Posterior vena cava (tissue), 2 donors: Measurements from ENCODE around the gene PDZD4. TPM values are rescaled to one million over a fixed set of nuclear protein-coding genes. Genes with fewer than 3 reads are reported as not detected.

Source experiments
- DNase-seq: peaks from one replicate; pipeline ENCODE4 v3.0.0-alpha.2; 2020; ENCODE audit warnings: low spot score
- intact Hi-C, 2 donors: fragments of 100-400 bp; cut with DNase I; formaldehyde crosslinking; loops; one replicate each; pipeline versions ENCODE4 v1.14.1 to v1.14.2; 2022 to 2023
- total RNA-seq, 2 donors: library from RNA; stranded (reverse); fragmentation: NEBNext Ultra II Directional; extraction: Animal tissue kit (Norgen Biotek cat#: 25700); gene quantifications; one replicate each; pipeline ENCODE4 v1.2.1, GENCODE V29; 2021
- donor health status: DM: yes; HTN: yes; CAD: no.
- donor health status: DM: yes; HTN: yes; CAD: no.

The PDZD4 gene
- total RNA-seq, 2 donors from 2014 or later: 21.0 to 22.9 TPM

DNA sequence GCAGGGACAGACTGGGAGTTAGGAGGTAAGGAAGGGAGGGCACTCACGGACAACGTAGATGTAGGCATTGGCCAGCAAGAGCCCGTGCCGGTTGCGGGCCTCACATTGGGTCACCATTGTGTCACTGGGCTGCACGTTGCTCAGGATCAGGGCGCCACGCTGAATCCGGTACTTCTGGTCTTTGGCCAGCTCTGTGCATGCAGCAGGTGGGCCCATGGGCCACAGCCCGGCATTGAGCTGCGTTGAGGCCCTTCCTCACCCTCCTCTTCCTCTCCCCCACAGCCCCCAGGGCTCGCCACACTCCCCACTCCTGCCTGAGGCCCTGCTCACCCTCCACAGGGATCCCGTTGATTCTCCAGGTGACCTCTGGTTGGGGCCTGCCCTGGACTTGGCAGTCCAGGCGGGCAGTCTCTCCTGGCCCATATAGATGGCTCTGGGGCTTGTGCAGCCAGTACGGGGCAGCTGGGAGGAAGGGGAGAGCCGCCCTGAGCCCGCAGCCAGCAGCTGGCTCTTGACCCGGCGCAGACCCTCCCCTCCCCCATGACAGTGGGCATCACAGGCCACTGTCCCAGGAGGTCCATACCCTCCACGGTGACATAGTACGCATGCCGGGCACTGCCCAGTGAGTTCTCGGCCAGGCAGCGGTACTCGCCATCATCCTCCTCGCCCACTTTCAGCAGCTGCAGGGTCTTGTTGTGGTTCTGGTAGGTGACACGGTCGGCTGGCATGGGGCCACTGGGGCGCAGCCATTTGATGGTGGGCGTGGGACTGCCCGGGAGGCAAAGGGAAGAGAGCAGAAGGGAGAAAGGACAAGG lies 39.3 kb upstream of the PDZD4 start:
- intact Hi-C loops: no loop called here
- DNase-seq: peak; percentile 68

DNA sequence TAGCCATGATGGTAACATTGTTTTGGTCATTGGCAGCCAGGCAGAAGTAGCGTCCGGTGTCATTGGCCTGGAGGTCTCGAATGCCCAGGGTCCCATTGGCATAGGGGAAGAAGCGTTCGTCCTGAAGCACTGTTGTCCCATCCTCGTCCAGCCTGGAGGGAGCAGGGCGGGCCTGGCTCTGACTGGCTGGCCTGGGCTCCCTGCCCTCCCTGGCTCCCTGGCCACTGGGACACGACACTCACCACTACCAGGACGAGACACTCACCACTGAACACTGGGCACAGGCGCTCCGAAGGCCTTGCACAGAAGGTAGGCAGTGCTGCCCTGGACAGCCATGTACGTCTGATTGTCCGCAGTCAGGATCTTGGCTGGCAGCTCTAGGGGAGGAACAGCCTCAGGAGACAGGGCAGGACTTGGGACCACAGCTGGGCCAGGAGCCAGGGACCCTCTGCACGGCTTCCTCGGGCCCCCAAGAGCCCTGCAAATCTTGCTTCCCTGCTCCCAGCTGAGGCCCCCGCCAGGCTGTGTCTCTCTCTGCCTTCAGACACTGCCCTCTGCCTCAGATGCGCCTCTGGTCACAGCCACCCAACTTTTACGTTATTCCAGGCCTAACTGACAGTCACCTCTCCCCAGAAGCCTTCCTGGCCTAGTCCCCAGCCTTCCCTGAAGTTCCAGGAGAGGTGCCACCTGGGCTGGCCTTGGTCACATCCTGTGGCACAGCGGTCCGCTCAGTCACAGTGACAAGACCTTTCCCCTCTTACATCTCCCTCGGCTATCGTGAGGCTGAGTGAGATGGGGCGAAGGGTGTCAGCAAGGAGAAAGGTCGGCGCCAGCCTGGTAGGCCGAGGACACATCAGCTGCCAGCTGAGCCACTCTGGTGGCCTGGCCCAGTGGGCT lies 38.5 kb upstream of the PDZD4 start:
- DNase-seq: peak; percentile 75
- intact Hi-C loops: no loop called here

DNA sequence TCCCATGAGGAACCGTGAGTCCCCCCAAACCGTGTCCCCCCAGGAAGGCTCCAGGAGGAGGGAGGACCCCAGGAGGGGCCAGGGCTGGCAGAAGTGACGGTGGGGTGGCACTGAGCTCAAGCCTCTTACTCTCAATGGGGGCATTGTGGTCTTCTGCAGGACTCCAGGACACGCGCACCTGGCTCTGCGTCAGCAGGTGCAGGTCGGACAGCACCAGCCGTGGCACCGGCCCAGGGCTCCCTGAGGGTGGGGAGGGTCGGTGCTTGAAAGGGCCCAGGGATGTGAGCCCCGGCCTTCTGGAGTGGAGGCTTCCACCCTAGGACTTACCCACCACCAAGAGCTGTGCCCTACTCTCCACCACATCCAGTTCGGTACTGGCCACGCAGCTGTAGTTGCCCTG lies 37.3 kb upstream of the PDZD4 start:
- intact Hi-C loops: no loop called here
- DNase-seq: peak; percentile 72

DNA sequence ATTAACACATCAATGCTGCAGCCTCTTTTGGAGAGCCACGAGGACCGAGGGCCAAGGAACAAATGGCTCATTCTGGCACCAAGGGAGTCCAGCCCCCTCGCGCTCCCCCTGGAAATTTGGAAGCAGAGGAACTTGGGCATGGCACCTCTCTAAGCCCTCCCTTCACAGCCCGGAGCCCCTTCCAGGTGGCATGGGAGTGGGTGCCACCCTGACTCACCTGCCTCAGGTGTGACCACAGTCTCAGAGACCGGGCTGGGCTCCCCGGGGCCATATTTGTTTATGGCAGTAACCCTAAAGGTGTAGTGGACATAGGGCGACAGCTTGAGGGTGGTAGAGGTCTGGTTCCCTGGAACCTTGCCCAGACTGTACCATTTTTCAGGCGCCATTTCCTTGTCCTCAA lies 36.8 kb upstream of the PDZD4 start:
- intact Hi-C loops: no loop called here
- no peak for DNase-seq

DNA sequence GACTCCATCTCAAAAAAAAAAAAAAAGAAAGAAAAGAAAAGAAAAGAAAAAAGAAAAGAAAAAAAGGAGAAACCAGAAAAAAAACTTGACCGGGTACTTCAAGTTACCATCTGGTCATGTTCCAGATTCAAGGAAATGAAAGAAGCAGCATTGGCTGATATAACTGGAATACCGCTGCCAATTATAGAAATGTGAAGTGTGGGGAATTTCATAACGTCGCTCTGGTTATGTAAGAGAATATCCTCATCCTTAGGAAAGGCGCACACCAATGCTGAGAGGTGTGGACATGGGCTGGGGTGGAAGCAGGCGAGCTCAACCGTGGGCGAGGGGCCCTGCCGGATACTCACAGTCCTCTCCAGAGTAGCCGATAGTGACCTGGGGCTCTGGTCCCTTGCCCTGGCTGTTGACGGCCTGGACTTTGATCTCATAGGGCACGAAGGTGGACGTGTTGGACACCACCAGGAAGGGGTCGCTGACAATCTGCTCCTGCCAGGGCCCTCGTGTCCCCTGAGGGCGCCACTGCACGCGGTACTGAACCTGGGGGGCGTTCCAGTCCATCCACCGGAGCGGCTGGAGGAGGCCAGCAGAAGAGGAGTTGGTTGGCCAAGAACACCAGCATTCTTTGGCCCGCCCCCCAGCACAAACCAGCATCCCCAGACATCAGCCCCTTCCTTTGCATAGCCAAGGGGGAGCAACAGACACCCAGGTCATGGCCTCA lies 36.1 kb upstream of the PDZD4 start:
- DNase-seq: peak; percentile 74
- intact Hi-C loops: no loop called here

DNA sequence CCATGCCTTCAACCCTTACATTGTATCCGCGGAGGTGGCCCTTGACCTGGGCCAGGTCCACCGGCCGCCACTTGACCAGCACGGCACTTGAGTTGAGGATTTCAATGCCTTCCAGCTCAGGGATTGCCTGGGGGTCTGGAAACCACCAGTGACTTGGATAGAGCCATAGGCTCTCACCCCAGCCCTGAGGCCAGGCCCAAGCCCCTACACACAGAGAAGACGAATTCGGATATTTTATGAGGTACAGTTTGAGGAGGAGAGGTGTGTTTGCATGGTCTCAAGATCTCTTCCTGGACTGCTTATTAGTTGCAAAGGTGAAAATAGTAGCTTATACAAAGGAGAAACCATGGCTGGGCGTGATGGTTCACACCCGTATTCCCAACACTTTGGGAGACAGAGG lies 35.3 kb upstream of the PDZD4 start:
- peak; percentile 48 for DNase-seq
- intact Hi-C loops: no loop called here

DNA sequence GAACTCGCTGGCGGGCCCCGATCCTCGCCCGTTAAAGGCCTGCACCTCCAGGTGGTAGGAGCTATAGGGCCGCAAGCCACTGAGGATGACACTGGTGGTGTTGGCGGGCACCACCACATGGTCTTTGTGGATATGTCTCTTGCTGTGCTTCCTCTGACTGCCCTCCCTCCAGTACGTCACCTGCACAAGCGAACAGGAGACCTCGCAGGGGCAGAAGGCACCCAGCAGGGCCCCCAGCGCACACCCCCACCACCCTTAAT lies 34.9 kb upstream of the PDZD4 start:
- DNase-seq: peak; percentile 64
- intact Hi-C loops: no loop called here

DNA sequence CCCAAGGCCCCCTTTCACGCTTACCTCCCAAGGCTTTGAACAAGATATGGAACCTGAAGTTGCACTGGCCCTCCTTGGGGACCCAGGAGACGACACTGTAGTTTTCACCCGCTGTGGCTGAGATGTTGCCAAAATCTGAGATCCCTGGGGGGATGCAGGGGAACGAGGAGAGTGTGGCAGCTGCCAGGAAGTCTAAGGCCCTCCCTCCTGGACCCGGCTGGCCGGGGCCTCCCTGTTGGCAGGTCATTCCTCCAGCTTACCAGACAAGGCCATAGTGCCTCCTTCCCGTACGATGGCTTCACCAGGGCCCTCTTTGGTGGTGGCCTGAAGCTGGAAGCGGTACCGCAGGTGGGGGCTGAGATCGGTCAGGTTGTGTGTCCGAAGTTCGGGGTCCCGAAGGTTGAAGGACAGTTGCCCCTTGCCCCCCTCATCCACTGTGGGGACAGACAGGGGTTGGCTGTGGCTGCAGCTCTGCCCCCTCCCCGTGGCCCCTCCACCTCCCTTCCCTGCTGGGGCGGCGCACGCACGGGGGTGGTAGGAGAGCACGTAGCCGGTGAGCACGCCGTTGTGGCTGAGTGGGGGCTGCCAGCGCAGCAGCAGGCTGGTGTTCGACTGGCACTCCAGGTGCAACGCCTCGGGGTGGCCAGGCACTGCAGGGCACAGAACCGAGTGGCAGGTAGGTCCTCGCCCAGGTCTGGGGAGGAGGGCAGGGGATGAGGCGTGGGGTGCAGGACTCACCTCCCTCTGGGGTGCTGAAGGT lies 34.4 kb upstream of the PDZD4 start:
- intact Hi-C loops: no loop called here
- peak; percentile 52 for DNase-seq

DNA sequence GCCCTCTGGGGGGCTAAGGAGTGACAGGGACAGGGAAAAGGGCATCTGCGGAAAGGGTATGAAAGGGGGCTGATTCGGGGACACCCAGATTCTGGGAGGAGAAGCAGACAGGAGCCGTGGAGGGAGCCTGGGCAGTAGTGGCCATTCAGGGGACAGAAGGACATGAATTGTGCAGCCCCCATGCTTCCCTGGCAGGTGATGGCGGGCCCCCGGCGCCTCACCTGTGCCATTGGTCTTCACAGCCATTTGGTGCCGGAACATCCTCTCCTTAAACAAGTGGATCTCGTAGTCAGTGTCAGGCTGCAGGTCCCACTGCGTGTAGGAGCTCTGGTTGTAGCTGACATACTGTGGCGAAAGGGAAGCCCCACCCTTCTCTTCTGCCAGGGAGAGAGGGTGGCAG lies 33.8 kb upstream of the PDZD4 start:
- peak; percentile 50 for DNase-seq
- intact Hi-C loops: no loop called here

DNA sequence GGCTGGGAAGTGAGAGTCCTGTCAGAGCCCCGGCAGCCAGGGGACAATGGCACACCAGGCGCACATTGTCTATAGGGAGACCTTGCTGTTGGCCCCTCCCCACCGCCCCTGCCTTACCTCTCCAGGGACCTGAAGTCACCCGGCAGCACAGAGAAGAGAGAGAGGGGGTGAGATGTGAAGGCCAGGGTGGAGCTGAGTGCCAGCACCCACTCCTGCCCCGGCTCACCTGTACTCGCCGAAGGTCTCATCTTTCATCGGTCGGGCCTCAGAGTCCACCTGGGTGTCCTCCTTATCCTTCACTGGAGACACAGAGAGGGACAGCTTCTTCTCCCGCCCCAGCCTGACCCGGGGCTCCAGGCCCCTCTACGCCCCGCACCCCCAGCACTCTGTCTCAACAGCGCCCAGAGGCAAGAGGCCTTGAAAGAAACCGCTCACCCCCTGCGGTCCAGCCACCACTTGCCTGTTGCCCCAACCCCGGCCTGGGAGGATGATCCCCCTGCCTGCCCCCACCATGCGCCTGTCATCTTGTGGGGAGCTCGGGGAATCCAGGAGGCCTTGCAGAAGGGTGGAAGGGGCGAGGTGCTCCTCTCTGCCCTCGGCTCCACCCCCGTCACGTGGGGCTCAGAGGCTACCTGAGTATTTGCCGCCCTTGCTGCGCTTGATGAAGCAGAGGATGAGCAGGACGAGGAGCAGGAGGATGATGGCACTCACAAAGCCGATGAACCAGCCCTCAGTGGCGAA lies 33.1 kb upstream of the PDZD4 start:
- intact Hi-C loops: no loop called here
- DNase-seq: peak; percentile 74

DNA sequence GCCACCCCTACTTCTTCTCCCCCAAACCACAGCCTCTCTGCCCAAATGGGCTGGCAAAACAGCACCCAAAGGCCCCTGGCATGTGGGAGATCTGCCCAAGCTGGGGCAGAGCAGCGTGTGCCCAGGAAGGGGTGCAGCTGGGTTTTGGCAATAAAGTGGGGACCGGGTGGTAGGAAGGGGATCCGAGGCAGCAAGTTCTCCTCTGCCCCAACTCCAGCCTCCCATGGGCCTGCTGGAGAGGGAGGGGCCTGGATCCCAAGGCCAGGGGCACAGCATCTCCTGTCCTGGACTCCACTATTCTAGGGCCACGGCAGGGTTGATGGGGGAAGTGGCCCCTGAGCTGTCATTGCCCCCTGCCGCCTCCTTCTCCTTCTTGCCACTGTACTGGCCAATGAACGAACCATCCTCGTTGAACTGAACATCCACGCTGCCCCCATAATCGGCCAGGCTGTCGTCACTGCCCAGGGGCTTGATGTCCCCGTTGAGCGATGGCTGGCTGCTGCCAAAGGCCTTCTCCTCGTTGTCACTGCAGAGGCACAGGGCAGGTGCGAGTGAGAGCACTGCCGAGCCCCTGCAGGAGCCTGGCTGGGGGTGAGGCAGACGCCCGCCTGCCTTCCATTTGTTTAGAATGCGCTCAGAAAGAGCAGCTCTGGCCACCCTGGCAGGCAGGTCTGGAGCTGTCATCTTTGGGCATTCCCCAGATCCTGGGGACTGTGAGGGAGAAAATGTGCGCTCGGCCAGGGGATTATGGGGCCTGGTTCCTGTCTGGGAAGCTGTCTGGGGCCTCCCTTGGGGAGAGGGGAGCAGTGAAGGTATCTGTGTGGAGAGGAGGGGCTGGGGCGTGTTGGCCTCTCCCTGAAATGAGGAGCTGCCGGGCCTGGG lies 32.3 kb upstream of the PDZD4 start:
- DNase-seq: peak; percentile 70
- intact Hi-C loops: no loop called here

DNA sequence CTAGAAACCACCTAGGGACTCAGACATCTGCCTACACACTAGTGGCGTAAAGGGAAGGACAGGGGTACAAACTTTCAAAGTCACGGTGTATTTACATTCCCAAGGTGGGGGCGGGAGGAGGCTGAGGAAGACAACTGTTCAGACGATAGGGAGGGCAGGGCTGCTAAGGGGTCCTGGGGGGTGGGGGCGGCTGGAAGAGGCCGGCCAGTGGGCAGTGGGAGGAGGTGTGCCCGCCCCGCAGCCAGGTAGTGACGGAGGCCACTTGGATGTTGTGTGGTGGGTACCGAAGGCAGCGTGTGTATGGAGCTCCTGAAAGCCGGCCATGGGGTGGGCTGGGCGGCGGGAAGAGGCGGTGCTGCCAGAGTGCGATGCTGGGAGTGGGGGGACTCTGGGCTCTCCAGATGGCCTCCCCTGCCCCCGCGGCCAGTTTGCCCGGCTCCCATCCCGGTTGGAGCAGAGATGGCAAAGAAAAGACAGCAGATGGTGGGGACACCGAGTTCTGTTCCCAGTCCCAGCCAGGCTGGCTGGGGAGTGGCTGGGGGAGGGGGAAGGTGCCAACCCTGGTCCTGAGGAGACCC lies 31.5 kb upstream of the PDZD4 start:
- intact Hi-C loops: no loop called here

DNA sequence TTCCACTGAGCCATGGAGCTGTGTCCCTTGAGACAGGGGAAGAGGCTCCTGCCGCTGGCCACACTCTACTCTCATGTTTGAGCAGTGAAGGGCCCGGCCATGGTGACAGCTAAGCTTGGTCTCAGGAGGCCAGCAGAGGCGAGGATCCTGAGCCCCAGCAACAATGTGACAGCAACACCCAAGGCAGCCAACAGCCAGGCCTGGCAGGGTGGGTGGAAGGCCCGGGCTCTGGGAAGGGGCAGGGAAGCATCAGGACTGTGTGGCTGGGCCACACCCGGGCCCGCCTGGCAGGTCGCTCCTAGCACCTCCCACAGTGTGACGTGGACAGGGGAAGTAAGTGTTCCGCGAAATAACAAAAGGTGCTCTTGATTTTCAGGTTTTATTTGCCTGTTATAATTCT lies 30.8 kb upstream of the PDZD4 start:
- peak; percentile 64 for DNase-seq
- intact Hi-C loops: no loop called here

More for the DNA sequence above, 31.5 kb upstream of the PDZD4 start:
- DNase-seq: peak; percentile 44

DNA sequence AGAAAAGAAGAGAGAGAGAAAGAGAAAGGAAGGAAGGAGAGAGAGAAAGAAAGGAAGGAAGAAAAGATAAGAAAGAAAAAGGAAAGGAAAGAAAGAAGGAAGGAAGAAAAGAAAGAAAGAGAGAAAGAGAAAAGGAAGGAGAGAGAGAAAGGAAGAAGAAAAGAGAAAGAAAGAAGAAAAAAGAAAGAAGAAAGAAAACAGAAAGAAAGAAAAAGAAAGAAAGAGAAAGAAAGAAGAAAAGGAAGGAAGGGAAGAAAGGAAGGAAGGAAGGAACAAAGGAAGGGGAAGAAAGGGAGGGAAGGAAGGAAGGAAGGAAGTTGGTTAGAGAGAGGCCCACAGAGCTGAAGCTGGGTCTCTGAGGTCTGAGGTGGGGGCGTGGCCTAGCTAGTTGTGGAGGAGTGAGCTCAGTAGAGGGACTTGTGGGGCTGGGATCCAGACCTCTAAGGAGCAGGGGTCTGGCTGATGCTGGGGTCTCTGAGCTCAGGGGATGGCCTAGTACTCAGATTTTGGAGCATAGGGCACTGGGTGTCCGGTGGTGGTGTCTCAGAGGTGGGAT lies 27.1 kb upstream of the PDZD4 start:
- intact Hi-C loops: no loop called here
- DNase-seq: peak; percentile 23

DNA sequence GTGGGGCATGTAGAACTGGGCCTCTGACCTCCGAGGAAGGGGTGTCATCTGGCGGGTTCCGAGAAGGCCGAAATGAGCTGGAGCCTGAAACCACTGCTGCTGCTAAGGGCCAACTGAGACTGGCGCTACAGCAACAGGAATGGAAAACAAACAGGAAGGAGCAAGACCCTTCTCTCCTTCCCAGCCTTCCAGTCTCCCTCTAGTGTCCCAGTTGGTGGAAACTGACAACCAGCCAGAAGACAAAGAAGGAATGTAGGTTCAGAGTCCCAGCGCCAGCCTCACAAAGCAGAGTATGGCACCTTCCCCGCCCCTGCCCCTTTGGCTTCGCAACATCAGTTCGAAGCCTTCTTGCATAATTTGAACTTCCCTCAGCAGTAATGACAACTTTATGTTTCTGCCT lies 24.4 kb upstream of the PDZD4 start:
- intact Hi-C loops: no loop called here
- DNase-seq: peak; percentile 32

DNA sequence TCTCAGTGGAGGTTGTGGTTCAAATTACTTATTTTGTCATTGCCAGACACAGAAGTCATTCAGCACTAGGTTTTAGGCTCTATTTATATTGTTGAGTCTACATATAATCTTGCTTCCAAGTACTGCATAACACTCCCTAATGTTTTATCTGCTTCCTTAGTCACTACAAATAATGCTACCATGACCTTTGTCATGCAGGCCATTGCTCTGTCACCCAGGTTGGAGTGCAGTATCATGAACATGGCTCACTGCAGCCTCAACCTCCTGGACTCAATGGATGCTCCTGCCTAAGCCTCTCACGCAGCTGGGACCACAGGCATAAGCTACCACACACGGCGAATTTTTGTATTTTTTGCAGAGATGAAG lies 23.5 kb upstream of the PDZD4 start:
- intact Hi-C loops: no loop called here
- no peak for DNase-seq

DNA sequence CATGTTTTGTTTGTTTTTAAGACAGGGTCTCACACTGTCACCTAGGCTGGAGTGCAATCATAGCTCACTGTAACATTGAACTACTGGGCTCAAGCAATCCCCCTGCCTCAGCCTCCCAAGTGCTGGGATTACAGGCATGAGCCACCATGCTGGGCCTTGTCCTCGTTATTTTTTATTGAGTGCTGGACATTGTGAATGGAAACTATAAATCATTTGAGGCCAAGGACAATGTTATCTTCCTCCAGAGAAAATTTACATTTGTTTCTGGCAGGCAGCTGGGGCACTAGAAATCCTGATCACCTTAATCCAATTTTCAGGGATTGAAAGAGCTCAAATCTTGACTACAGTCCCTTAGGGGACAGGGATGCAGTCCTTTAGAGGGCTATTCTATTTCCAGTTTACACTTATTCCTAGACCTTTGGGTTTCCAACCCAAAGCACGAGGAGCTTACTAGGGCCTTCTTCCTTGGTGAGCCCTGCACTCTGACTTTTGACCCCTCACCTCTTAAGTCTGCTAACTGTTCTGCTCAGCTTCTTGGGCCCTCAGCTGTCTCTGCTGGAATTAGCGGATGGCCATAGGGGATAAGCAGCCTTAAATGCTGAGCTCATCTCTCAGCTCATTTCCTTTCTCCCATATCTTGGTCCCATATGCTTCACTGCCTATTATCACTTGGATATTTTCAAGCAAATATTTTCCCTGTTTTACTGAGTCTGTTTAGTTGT lies 23.0 kb upstream of the PDZD4 start:
- DNase-seq: peak; percentile 14
- intact Hi-C loops: no loop called here
